Measurements from ENCODE around the gene PTCH2. TPM values are rescaled to one million over a fixed set of nuclear protein-coding genes. Genes with fewer than 3 reads are reported as not detected.

The PTCH2 gene
- total and polyA plus RNA-seq, 4 donors, result 0.38 to 6.7 (median 4.0) TPM

- Histone ChIP-seq H3K36me3 (ENCODE audit: control insufficient read depth in 1 of 2, insufficient read depth in 2 of 2, low read length in 1 of 2) (peaks cover 0 to 5% of the 10 kb centered on the region in 2 donors), H3K4me3 (ENCODE audit: low read length in 2 of 2) (no peak overlapping the region), H3K9me3 (ENCODE audit: control insufficient read depth, low read length) (no peaks in the 10 kb centered on the region), H3K27ac (ENCODE audit: low read depth in 1 of 2, low read length in 2 of 2) (no peak overlapping the region), H3K27me3 (ENCODE audit: control insufficient read depth in 1 of 2, insufficient read depth in 2 of 2, low read length in 1 of 2) (no peaks in the 10 kb centered on the region), H3K4me1 (ENCODE audit: control insufficient read depth in 1 of 2, insufficient read depth in 2 of 2, low read length in 2 of 2) (no peaks in the 10 kb centered on the region)
- no peak for DNase-seq
- intact Hi-C loops (cut with DNase I), result no loop called here
- peak; percentile 67 for ATAC-seq (ENCODE audit: low FRiP score)
- 88% methylated on average over 5 of the region's 5 CpGs for WGBS, 2 donors
Observed at GRCh38 chr1:44862829-44863401, 19.9 kb upstream of the PTCH2 start.

GRCh38 chr1:44860891-44861425 lies 17.9 kb upstream of the PTCH2 start:
- Histone ChIP-seq H3K27me3 (ENCODE audit: control insufficient read depth in 1 of 2, insufficient read depth in 2 of 2, low read length in 1 of 2) (no peaks in the 10 kb centered on the region), H3K36me3 (ENCODE audit: control insufficient read depth in 1 of 2, insufficient read depth in 2 of 2, low read length in 1 of 2) (no peaks in the 10 kb centered on the region), H3K27ac (ENCODE audit: low read depth in 1 of 2, low read length in 2 of 2) (no peak overlapping the region), H3K4me1 (ENCODE audit: control insufficient read depth in 1 of 2, insufficient read depth in 2 of 2, low read length in 2 of 2) (no peaks in the 10 kb centered on the region), H3K4me3 (ENCODE audit: low read length in 2 of 2) (no peak overlapping the region), H3K9me3 (ENCODE audit: control insufficient read depth, low read length) (no peaks in the 10 kb centered on the region)
- ATAC-seq (ENCODE audit: low FRiP score) (no peak), DNase-seq (no peak)
- intact Hi-C loops (cut with DNase I), result no loop called here
- 35 to 45% methylated on average over 1 of the region's 1 CpG for WGBS, 2 donors

- DNase-seq (no peak), ATAC-seq (ENCODE audit: low FRiP score) (no peak)
- Histone ChIP-seq H3K27me3 (ENCODE audit: control insufficient read depth in 1 of 2, insufficient read depth in 2 of 2, low read length in 1 of 2) (no peaks in the 10 kb centered on the region), H3K4me3 (ENCODE audit: low read length in 2 of 2) (no peak overlapping the region), H3K9me3 (ENCODE audit: control insufficient read depth, low read length) (no peaks in the 10 kb centered on the region), H3K36me3 (ENCODE audit: control insufficient read depth in 1 of 2, insufficient read depth in 2 of 2, low read length in 1 of 2) (no peaks in the 10 kb centered on the region), H3K4me1 (ENCODE audit: control insufficient read depth in 1 of 2, insufficient read depth in 2 of 2, low read length in 2 of 2) (no peaks in the 10 kb centered on the region), H3K27ac (ENCODE audit: low read depth in 1 of 2, low read length in 2 of 2) (no peak overlapping the region)
- WGBS, 2 donors, result 77 to 81% methylated on average over 1 of the region's 1 CpG
- intact Hi-C loops (cut with DNase I), result no loop called here
Observed at GRCh38 chr1:44860331-44860730, 17.3 kb upstream of the PTCH2 start.

GRCh38 chr1:44857446-44857845 lies 14.4 kb upstream of the PTCH2 start:
- Histone ChIP-seq H3K4me3 (ENCODE audit: low read length in 2 of 2) (no peak overlapping the region), H3K36me3 (ENCODE audit: control insufficient read depth in 1 of 2, insufficient read depth in 2 of 2, low read length in 1 of 2) (no peaks in the 10 kb centered on the region), H3K27me3 (ENCODE audit: control insufficient read depth in 1 of 2, insufficient read depth in 2 of 2, low read length in 1 of 2) (no peaks in the 10 kb centered on the region), H3K9me3 (ENCODE audit: control insufficient read depth, low read length) (no peaks in the 10 kb centered on the region), H3K4me1 (ENCODE audit: control insufficient read depth in 1 of 2, insufficient read depth in 2 of 2, low read length in 2 of 2) (no peaks in the 10 kb centered on the region), H3K27ac (ENCODE audit: low read depth in 1 of 2, low read length in 2 of 2) (no peak overlapping the region)
- no peak for DNase-seq
- 97 to 98% methylated on average over 7 of the region's 7 CpGs for WGBS, 2 donors
- no peak for ATAC-seq (ENCODE audit: low FRiP score)
- intact Hi-C loops (cut with DNase I), result no loop called here

- Histone ChIP-seq H3K9me3 (ENCODE audit: control insufficient read depth, low read length) (no peaks in the 10 kb centered on the region), H3K27ac (ENCODE audit: low read depth in 1 of 2, low read length in 2 of 2) (no peak overlapping the region), H3K4me1 (ENCODE audit: control insufficient read depth in 1 of 2, insufficient read depth in 2 of 2, low read length in 2 of 2) (no peaks in the 10 kb centered on the region), H3K36me3 (ENCODE audit: control insufficient read depth in 1 of 2, insufficient read depth in 2 of 2, low read length in 1 of 2) (no peaks in the 10 kb centered on the region), H3K4me3 (ENCODE audit: low read length in 2 of 2) (no peak overlapping the region), H3K27me3 (ENCODE audit: control insufficient read depth in 1 of 2, insufficient read depth in 2 of 2, low read length in 1 of 2) (no peaks in the 10 kb centered on the region)
- 84 to 97% methylated on average over 7 of the region's 7 CpGs for WGBS, 2 donors
- DNase-seq, result no peak
- ATAC-seq (ENCODE audit: low FRiP score), result no peak
- intact Hi-C loops (cut with DNase I), result no loop called here
Observed at GRCh38 chr1:44855742-44856141, 12.7 kb upstream of the PTCH2 start.

GRCh38 chr1:44854970-44855369 lies 11.9 kb upstream of the PTCH2 start:
- no peaks in the 10 kb centered on the region for H3K9me3 ChIP-seq (ENCODE audit: control insufficient read depth, low read length)
- H3K36me3 ChIP-seq (ENCODE audit: control insufficient read depth in 1 of 2, insufficient read depth in 2 of 2, low read length in 1 of 2), result no peaks in the 10 kb centered on the region
- DNase-seq, result peak in 1 of 2 donors; percentile 58
- H3K27me3 ChIP-seq (ENCODE audit: control insufficient read depth in 1 of 2, insufficient read depth in 2 of 2, low read length in 1 of 2), result no peaks in the 10 kb centered on the region
- ATAC-seq (ENCODE audit: low FRiP score), result no peak
- no peak overlapping the region for H3K4me3 ChIP-seq (ENCODE audit: low read length in 2 of 2)
- no peaks in the 10 kb centered on the region for H3K4me1 ChIP-seq (ENCODE audit: control insufficient read depth in 1 of 2, insufficient read depth in 2 of 2, low read length in 2 of 2)
- intact Hi-C loops (cut with DNase I), result no loop called here
- 73 to 83% methylated on average over 1 of the region's 1 CpG for WGBS, 2 donors
- no peak overlapping the region for H3K27ac ChIP-seq (ENCODE audit: low read depth in 1 of 2, low read length in 2 of 2)

GRCh38 chr1:44853201-44853600 lies 10.1 kb upstream of the PTCH2 start:
- H3K4me3 ChIP-seq (ENCODE audit: low read length in 2 of 2), result no peak overlapping the region
- no peaks in the 10 kb centered on the region for H3K4me1 ChIP-seq (ENCODE audit: control insufficient read depth in 1 of 2, insufficient read depth in 2 of 2, low read length in 2 of 2)

GRCh38 chr1:44851308-44851707 lies 8.3 kb upstream of the PTCH2 start:
- Histone ChIP-seq H3K9me3 (ENCODE audit: control insufficient read depth, low read length) (no peaks in the 10 kb centered on the region), H3K36me3 (ENCODE audit: control insufficient read depth in 1 of 2, insufficient read depth in 2 of 2, low read length in 1 of 2) (no peaks in the 10 kb centered on the region), H3K27me3 (ENCODE audit: control insufficient read depth in 1 of 2, insufficient read depth in 2 of 2, low read length in 1 of 2) (no peaks in the 10 kb centered on the region), H3K4me1 (ENCODE audit: control insufficient read depth in 1 of 2, insufficient read depth in 2 of 2, low read length in 2 of 2) (no peaks in the 10 kb centered on the region), H3K27ac (ENCODE audit: low read depth in 1 of 2, low read length in 2 of 2) (no peak overlapping the region), H3K4me3 (ENCODE audit: low read length in 2 of 2) (no peak overlapping the region)
- intact Hi-C loops (cut with DNase I), result no loop called here
- ATAC-seq (ENCODE audit: low FRiP score), result no peak
- WGBS, 2 donors, result 96 to 99% methylated on average over 1 of the region's 1 CpG
- DNase-seq, result no peak

More at GRCh38 chr1:44853201-44853600, 10.1 kb upstream of the PTCH2 start:
- H3K36me3 ChIP-seq (ENCODE audit: control insufficient read depth in 1 of 2, insufficient read depth in 2 of 2, low read length in 1 of 2), result no peaks in the 10 kb centered on the region
- 97% methylated on average over 6 of the region's 6 CpGs for WGBS, 2 donors
- ATAC-seq (ENCODE audit: low FRiP score) (no peak), DNase-seq (no peak)
- no peaks in the 10 kb centered on the region for H3K9me3 ChIP-seq (ENCODE audit: control insufficient read depth, low read length)
- H3K27ac ChIP-seq (ENCODE audit: low read depth in 1 of 2, low read length in 2 of 2), result no peak overlapping the region
- intact Hi-C loops (cut with DNase I), result no loop called here
- no peaks in the 10 kb centered on the region for H3K27me3 ChIP-seq (ENCODE audit: control insufficient read depth in 1 of 2, insufficient read depth in 2 of 2, low read length in 1 of 2)

- no peaks in the 10 kb centered on the region for H3K4me1 ChIP-seq (ENCODE audit: control insufficient read depth in 1 of 2, insufficient read depth in 2 of 2, low read length in 2 of 2)
- no peaks in the 10 kb centered on the region for H3K27me3 ChIP-seq (ENCODE audit: control insufficient read depth in 1 of 2, insufficient read depth in 2 of 2, low read length in 1 of 2)
- no peaks in the 10 kb centered on the region for H3K9me3 ChIP-seq (ENCODE audit: control insufficient read depth, low read length)
- no peak overlapping the region for H3K27ac ChIP-seq (ENCODE audit: low read depth in 1 of 2, low read length in 2 of 2)
- intact Hi-C loops (cut with DNase I), result no loop called here
- no peak overlapping the region for H3K4me3 ChIP-seq (ENCODE audit: low read length in 2 of 2)
- no peaks in the 10 kb centered on the region for H3K36me3 ChIP-seq (ENCODE audit: control insufficient read depth in 1 of 2, insufficient read depth in 2 of 2, low read length in 1 of 2)
- DNase-seq, result no peak
- 85 to 89% methylated on average over 2 of the region's 2 CpGs for WGBS, 2 donors
- no peak for ATAC-seq (ENCODE audit: low FRiP score)
Observed at GRCh38 chr1:44849575-44850132, 6.6 kb upstream of the PTCH2 start.

All from aorta (tissue), 5 donors.